ENCODE data around the gene C15orf39. TPM values are rescaled to one million over a fixed set of nuclear protein-coding genes. Genes with fewer than 3 reads are reported as not detected.

C15orf39 gene
- total RNA-seq, 1 experiment from 2014 or later: 1.8 TPM

DNA sequence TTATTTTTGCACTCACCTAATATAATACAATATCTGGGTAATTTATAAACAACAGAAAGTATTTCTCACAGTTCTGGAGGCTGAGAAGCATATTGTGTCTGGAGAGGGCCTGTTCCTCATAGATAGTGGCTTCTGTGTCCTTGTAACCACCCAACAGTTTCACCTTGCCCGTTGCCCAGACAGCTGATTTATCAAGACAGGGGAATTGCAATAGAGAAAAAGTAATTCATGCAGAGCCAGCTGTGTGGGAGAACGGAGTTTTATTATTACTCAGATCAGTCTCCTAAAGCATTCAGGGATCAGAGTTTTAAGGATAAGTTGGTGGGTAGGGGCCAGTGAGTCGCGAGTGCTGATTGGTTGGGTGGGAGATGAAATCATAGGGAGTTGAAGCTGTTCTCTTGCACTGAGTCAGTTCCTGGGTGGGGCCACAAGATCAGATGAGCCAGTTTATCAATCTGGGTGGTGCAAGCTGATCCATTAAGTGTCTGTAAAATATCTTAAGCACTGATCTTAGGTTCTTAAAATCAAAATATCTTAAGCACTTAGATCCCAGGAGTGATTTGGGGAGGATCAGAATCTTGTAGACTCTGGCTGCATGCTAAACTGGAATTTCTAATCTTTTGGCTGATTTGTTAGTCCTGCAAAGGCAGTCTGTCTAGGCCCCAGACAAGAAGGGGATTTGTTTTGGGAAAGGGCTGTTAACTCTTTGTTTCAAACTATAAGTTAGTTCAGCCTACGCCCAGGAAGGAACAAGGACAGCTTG is 33.9 kb upstream of the C15orf39 start:
- no peaks in the 10 kb centered on the region for H3K27me3 ChIP-seq
- no peaks in the 10 kb centered on the region for H3K36me3 ChIP-seq
- H3K9me3 ChIP-seq: peaks cover 15% of the 10 kb centered on the region
- H3K4me3 ChIP-seq: no peak overlapping the region
- peak; percentile 45 for DNase-seq

DNA sequence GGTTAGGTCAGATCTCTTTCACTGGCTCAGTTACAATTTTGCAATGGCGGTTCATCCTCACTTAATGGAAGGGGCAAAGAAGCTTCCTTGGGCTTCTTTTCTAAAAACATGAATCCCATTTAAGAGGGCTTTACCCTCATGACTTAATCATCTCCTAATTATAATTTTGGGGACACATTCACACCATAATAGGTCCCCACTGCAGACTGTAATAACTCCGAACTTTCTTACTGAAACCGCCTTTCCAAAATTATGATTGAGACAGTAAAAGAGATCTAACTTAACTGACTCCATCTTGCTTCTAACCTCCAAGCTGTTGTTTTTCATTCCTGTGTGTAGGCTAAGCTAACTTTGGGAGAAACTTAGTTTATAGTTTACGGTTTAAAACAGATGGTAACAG is 33.3 kb upstream of the C15orf39 start:
- Histone ChIP-seq H3K27me3 (no peaks in the 10 kb centered on the region), H3K9me3 (peaks cover 15% of the 10 kb centered on the region), H3K4me3 (no peak overlapping the region), H3K36me3 (no peaks in the 10 kb centered on the region)
- DNase-seq: no peak

- no peaks in the 10 kb centered on the region for H3K36me3 ChIP-seq
- H3K27me3 ChIP-seq: no peaks in the 10 kb centered on the region
- peaks cover 15% of the 10 kb centered on the region for H3K9me3 ChIP-seq
- DNase-seq: no peak
- no peak overlapping the region for H3K4me3 ChIP-seq
Measured at GRCh38 chr15:75170203-75170602, 31.5 kb upstream of the C15orf39 start.

GRCh38 chr15:75170711-75171341 is 30.9 kb upstream of the C15orf39 start:
- no peaks in the 10 kb centered on the region for H3K27me3 ChIP-seq
- no peak overlapping the region for H3K4me3 ChIP-seq
- H3K36me3 ChIP-seq: no peaks in the 10 kb centered on the region
- DNase-seq: peak; percentile 48
- H3K9me3 ChIP-seq: peaks cover 15% of the 10 kb centered on the region

DNA sequence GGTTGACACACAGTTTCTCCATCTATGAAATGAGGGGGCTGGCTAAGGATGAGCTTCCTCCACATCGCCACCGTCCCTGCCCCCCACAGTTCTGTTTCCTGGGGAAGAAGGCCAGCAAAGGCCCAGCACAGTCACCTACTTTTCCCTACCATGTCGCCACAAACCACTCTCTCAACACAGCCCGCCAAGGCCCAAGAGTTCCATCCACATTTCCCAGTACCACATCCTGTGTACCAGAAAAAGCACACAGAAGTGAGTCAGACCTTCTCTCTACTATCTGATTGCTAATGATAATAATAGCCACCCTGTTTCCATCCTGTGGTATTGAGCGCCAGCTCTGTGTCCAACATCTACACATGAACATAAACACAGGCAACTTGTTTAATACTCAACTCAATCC is 30.3 kb upstream of the C15orf39 start:
- Histone ChIP-seq H3K4me3 (no peak overlapping the region), H3K9me3 (peaks cover 15% of the 10 kb centered on the region), H3K36me3 (no peaks in the 10 kb centered on the region), H3K27me3 (no peaks in the 10 kb centered on the region)
- peak; percentile 39 for DNase-seq

DNA sequence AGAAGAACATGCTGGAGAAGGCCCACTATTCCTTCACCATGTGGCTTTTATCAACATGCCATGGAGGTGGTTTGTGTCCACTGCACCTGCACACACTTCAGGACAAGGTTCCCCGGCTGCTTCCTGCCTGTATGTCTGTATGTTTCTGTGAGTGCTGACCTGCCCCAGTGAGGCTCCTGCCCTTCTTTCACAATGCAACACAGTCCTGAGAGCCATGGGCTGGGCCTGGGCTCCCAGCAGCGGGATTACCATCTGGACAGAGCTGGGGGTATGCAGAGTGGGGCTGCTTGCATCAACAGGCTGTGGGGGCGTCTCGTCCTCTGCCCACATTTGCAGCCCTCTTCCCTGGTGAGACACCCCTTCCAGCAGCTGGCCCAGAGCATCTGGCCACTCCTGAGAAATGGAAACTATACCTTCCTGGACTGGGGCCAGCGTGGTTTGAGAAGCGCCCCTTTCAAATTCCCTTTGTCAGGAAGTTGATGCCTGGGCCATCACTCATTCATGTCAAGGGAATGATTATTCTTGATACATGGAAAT is 29.3 kb upstream of the C15orf39 start:
- no peak for DNase-seq
- no peak overlapping the region for H3K4me3 ChIP-seq

GRCh38 chr15:75174102-75174501 is 27.6 kb upstream of the C15orf39 start:
- peaks cover 6% of the 10 kb centered on the region for H3K9me3 ChIP-seq
- H3K4me3 ChIP-seq: no peak overlapping the region
- no peaks in the 10 kb centered on the region for H3K27me3 ChIP-seq
- H3K36me3 ChIP-seq: no peaks in the 10 kb centered on the region
- DNase-seq: no peak

More for the DNA sequence above, 29.3 kb upstream of the C15orf39 start:
- Histone ChIP-seq H3K27me3 (no peaks in the 10 kb centered on the region), H3K9me3 (peaks cover 15% of the 10 kb centered on the region), H3K36me3 (no peaks in the 10 kb centered on the region)

GRCh38 chr15:75174729-75175128 is 27.0 kb upstream of the C15orf39 start:
- DNase-seq: no peak
- peaks cover 2% of the 10 kb centered on the region for H3K9me3 ChIP-seq
- no peaks in the 10 kb centered on the region for H3K27me3 ChIP-seq
- H3K4me3 ChIP-seq: no peak overlapping the region
- H3K36me3 ChIP-seq: no peaks in the 10 kb centered on the region

DNA sequence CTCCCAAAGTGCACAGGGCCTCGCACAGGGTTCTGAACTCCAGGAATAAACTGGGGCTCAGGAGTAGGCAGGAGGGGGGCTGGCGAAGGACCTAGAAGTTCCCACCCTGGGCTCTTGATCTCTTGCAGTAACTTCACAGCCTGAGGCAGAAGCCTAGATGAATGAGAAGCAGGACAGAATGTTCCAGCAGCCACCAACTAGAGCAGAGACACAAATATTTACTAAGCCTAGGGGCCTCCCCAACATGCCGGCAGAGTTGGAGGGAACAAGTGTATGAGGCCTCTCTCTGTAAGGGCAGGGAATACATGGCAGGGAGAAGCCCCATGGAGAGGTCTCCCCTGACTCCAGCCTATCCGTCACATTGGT is 25.3 kb upstream of the C15orf39 start:
- Histone ChIP-seq H3K4me3 (no peak overlapping the region), H3K36me3 (no peaks in the 10 kb centered on the region), H3K9me3 (no peaks in the 10 kb centered on the region), H3K27me3 (no peaks in the 10 kb centered on the region)
- no peak for DNase-seq

DNA sequence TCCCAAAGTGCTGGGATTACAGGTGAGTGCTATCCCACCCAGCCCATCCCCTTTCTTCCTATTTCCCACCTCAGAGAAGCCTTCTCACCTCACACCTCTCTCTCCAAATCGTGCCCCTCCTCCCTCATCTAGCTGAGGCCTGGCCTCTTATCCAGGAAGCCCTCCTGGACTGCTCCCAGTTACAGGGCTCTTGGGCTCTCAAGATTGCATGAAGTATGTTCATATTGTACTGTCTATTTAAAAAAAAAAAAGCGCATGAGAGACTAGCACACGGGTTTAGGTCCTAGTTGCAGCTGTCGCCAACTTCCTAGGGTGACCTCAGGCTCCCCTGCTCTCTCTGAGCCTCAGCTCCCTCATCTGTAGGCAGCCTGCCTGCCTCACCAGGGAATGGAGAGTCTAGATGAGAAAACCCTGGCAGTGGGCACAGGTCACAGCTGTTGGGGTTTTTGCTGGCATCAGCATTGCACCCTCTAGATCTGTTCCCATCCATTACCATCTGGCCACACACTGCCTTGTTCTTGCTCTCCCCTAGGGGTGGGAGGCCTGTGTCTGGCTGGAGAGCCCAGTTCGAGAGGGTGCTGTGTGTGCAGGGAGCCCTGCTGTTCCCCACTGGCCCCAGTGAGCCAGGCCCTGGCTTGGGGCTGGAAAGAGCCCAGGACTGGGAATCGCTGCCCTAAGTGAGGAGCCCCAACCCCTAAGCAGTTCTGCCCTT is 24.2 kb upstream of the C15orf39 start:
- DNase-seq: peak; percentile 54
- H3K9me3 ChIP-seq: no peaks in the 10 kb centered on the region
- no peaks in the 10 kb centered on the region for H3K36me3 ChIP-seq
- H3K27me3 ChIP-seq: no peaks in the 10 kb centered on the region
- no peak overlapping the region for H3K4me3 ChIP-seq

DNA sequence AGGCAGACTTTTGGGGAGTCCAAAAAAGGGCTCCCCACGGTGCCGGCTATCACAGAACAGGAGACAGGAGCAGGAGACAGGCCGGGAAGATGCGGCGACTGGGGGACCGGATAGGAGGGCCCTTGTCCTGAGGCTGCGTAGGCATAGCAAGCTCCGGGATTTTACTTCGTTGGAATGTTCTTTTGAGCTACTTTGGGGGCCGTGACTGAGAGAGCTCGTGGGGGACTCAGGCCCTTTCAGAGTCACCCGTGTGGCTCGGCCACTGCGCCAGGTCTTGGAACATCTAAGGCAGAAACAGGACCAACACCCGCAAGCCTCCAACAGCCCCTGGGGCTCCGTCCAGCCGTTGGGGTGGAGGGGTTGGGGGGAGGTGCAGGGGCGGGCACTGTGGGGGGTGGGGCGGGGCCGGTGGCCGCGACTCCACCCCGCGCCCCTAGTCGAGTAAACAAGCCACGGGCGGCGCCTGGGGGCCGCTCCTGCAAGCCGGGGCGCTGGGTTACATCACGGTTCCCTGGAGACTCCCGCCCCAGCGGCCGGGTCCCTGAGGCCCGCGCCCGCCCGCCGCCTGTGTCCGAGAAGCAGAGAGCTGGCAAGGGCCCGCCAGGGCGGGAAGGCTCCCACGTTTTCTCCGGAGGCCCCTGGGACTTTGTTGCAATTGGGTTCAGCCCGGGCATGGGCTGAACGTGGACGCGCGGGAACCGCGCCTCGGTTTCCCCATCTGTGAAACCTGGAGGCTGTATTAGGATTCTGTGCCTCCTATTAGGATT is 23.3 kb upstream of the C15orf39 start:
- Histone ChIP-seq H3K27me3 (no peaks in the 10 kb centered on the region), H3K9me3 (no peaks in the 10 kb centered on the region), H3K36me3 (no peaks in the 10 kb centered on the region), H3K4me3 (no peak overlapping the region)
- DNase-seq: no peak

- Histone ChIP-seq H3K4me3 (no peak overlapping the region), H3K36me3 (no peaks in the 10 kb centered on the region), H3K9me3 (no peaks in the 10 kb centered on the region), H3K27me3 (no peaks in the 10 kb centered on the region)
- no peak for DNase-seq
Measured at GRCh38 chr15:75178938-75179745, 22.5 kb upstream of the C15orf39 start.

GRCh38 chr15:75179746-75180140 is 21.9 kb upstream of the C15orf39 start:
- H3K9me3 ChIP-seq: no peaks in the 10 kb centered on the region
- no peak for DNase-seq
- no peaks in the 10 kb centered on the region for H3K27me3 ChIP-seq
- H3K36me3 ChIP-seq: no peaks in the 10 kb centered on the region
- no peak overlapping the region for H3K4me3 ChIP-seq

DNA sequence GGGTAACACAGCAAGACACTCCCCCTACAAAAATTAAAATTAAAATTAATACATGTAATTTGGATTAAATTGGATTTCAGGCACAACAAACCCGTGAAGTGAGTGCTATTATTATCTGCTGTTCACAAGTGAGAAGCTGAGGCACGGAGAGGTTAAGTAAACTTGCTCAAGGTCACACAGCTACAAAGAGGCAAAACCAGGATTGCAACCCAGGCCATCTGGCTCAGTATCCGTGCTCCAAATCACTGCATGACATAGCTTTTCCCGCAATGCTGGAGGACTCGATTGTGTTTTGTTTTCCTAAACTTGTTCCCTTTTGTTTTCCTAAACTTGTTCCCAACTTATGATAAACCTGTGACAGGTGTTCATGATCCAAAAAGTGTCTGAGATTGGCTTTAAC is 19.9 kb upstream of the C15orf39 start:
- no peak overlapping the region for H3K4me3 ChIP-seq
- H3K36me3 ChIP-seq: no peaks in the 10 kb centered on the region
- no peak for DNase-seq
- no peaks in the 10 kb centered on the region for H3K27me3 ChIP-seq
- H3K9me3 ChIP-seq: no peaks in the 10 kb centered on the region

GRCh38 chr15:75182187-75183131 is 19.2 kb upstream of the C15orf39 start:
- no peak for DNase-seq
- H3K9me3 ChIP-seq: no peaks in the 10 kb centered on the region
- no peak overlapping the region for H3K4me3 ChIP-seq
- no peaks in the 10 kb centered on the region for H3K27me3 ChIP-seq
- no peaks in the 10 kb centered on the region for H3K36me3 ChIP-seq

All from MG63 (cell line).